Uterus (tissue), 4 donors: Measurements from ENCODE around the gene ZNF689. TPM values are rescaled to one million over a fixed set of nuclear protein-coding genes. Genes with fewer than 3 reads are reported as not detected.

ENCODE experiments used
- DNase-seq, 2 donors: peaks; one replicate each; pipeline ENCODE4 v3.0.0-alpha.2; 2019 to 2020
- H3K27ac ChIP-seq, 2 donors: fragments of 200-600 bp; sonication (generic); 1 replicate in 1 of 2; 2 replicates in 1 of 2; pipeline ENCODE4 v1.5.1; 2016 to 2018
- H3K27me3 ChIP-seq, 2 donors: fragments of 200-600 bp; sonication (generic); one replicate each; pipeline ENCODE4 v1.5.1; 2018 to 2019; ENCODE audit warnings: control low read depth in 1 of 2
- H3K36me3 ChIP-seq, 2 donors: fragments of 200-600 bp; sonication (generic); one replicate each; pipeline ENCODE4 v1.5.1; 2019; ENCODE audit warnings: control low read depth in 1 of 2
- H3K4me1 ChIP-seq, 2 donors: fragments of 200-600 bp; sonication (generic); one replicate each; pipeline ENCODE4 v1.5.1; 2018 to 2019; ENCODE audit warnings: control low read depth in 1 of 2
- H3K4me3 ChIP-seq, 2 donors: fragments of 200-600 bp; sonication (generic); 1 replicate in 1 of 2; 2 replicates in 1 of 2; pipeline ENCODE4 v1.5.1; 2018 to 2019; ENCODE audit warnings: mild to moderate bottlenecking in 1 of 2
- H3K9me3 ChIP-seq, 2 donors: fragments of 200-600 bp; sonication (generic); one replicate each; pipeline ENCODE4 v1.5.1; 2019; ENCODE audit warnings: control low read depth in 1 of 2
- POLR2A ChIP-seq, 2 donors: fragments of 450-650 bp; IDR thresholded peaks; one replicate each; pipeline ENCODE4 v1.6.1; 2016; ENCODE audit warnings: antibody characterized with exemption in 2 of 2, mild to moderate bottlenecking in 1 of 2, moderate library complexity in 1 of 2
- intact Hi-C: fragments of 100-400 bp; cut with DNase I; formaldehyde crosslinking; loops from one replicate; pipeline ENCODE4 v1.15.1; 2023; ENCODE audit warnings: low total_unique reads
- total RNA-seq, 4 donors: library from RNA; depleted of rRNA in 3 of 4; stranded (reverse); fragments of >200 nt in 3 of 4; gene quantifications; one replicate each; pipeline versions ENCODE4 v1.1.0 to v1.2.4, GENCODE V29; 2014 to 2023
- TF ChIP-seq, protein P1 (sequence below), 4 experiments: fragments of 200-600 bp in 2 of 4; fragments of 450-650 bp in 2 of 4; sonication (generic) in 2 of 4; IDR thresholded peaks; one replicate each; pipeline ENCODE4 v1.5.1; 2016 to 2019; ENCODE audit warnings: antibody characterized with exemption in 4 of 4, mild to moderate bottlenecking in 2 of 4, moderate library complexity in 1 of 4
- donor health status: DM: yes; HTN: yes; CAD: no.

Gene ZNF689
- total RNA-seq, 4 donors from 2014 or later, result 3.1 to 11.5 (median 7.0) TPM

DNA sequence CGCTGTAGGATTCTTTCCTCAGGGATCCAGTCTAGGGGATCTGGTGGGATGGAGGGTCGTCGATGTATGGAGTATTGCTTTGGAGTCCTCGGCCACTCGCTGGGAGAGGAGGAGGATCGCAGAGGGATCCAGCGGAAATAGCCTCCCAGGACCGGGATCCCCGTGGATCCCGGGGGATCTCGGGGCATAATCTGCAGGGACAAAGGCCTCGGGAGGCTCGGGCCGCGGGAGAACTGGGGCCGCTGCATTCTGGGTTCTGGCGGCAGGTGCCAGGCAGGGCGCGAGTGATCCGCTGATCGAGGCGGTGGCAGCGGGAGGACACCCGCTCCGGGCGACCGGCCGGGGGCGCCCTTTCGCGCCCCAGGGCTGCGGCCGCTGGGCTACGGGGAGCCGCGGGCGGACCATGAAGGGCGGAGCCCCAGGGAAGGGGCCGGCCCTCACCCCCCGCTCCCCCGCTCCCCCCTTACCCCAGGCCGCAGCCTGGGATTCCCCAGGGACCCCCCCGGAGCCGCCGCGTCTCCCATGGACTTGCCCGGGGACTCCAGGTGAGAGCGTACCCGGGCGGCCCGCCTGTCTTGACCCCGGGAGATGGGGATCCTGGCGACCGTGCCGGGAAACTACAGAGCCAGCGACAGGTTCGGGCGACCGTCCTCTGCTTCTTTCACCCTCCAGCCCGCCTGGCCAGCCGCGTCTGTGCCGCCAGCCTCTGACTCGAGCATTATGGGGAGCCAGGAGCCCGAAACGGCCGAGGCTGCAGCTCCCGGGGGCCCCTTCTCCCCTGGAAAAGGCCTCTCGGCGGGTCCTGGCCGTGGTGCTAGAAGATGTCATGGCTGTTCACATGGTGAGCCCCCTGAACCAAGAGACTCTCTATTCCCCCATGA, 41.2 kb upstream of the ZNF689 start:
- H3K9me3 ChIP-seq, result no peaks in the 10 kb centered on the region
- peaks cover 0 to 7% of the 10 kb centered on the region in 2 donors for H3K4me1 ChIP-seq
- H3K36me3 ChIP-seq, result no peaks in the 10 kb centered on the region
- no peaks in the 10 kb centered on the region for H3K27me3 ChIP-seq
- intact Hi-C loops, result no loop called here
- DNase-seq, result peak; percentile 60 to 68
- peak overlapping the region; percentile 94 to 95 for H3K27ac ChIP-seq
- no peak for TF ChIP-seq POLR2A (IDR thresholded peaks at IDR 0.05)
- TF ChIP-seq, protein P1, sequence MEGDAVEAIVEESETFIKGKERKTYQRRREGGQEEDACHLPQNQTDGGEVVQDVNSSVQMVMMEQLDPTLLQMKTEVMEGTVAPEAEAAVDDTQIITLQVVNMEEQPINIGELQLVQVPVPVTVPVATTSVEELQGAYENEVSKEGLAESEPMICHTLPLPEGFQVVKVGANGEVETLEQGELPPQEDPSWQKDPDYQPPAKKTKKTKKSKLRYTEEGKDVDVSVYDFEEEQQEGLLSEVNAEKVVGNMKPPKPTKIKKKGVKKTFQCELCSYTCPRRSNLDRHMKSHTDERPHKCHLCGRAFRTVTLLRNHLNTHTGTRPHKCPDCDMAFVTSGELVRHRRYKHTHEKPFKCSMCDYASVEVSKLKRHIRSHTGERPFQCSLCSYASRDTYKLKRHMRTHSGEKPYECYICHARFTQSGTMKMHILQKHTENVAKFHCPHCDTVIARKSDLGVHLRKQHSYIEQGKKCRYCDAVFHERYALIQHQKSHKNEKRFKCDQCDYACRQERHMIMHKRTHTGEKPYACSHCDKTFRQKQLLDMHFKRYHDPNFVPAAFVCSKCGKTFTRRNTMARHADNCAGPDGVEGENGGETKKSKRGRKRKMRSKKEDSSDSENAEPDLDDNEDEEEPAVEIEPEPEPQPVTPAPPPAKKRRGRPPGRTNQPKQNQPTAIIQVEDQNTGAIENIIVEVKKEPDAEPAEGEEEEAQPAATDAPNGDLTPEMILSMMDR (IDR thresholded peaks at IDR 0.05), result peak; percentile 29 to 63 (median 52)
- peak overlapping the region; percentile 77 to 83 for H3K4me3 ChIP-seq

DNA sequence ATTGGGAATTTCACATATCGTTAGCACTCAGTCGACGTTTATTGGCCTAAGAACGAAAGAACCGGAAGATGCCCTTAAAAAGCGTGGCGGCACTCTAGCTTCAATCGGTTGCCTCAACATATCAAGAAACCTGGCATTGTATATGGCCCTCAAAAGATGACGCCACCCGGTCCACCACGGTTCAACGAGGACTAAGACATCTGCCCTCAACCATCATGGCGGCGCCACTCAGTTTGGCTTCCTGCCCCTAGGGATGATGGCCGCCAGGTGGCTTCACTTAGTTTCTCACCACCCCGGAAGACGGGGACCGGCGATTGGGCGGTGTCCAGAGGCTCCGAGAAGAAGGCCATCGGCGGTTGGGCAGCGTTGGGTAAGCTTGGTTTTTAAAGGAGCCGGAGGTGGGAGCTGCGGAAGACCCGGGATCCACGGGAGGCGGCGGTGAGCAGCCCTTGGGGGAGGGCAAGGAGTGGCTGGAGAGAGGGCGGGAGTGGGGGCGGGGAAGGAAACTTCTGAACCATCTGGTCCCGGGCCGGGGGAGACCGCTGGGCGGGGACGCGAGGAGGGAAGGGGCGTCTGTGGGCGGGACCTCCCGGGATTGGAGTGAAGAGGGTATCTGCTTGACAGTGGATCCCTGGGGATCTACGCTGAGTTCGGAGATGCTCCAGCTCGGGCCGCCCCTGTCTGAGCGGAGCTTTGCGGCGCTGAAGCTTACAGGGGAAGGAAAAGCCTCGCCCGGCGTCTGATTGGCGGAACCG, 40.4 kb upstream of the ZNF689 start, which contains the start of gene PRR14:
Gene PRR14 (plus strand): TSS at position 592 of the 755 bp plus-strand sequence. CDS start 686 bp downstream, outside the sequence.
- Histone ChIP-seq H3K27ac (peak within 1 kb of the TSS; percentile 94 to 95), H3K4me1 (peaks cover 0 to 7% of the 10 kb centered on the region in 2 donors), H3K4me3 (peak within 1 kb of the TSS; percentile 77 to 83), H3K27me3 (no peaks in the 10 kb centered on the region), H3K36me3 (no peaks in the 10 kb centered on the region), H3K9me3 (no peaks in the 10 kb centered on the region)
- intact Hi-C loops, result no loop called here
- TF ChIP-seq, protein P1 (IDR thresholded peaks at IDR 0.05), result peak in 3 of 4 experiments; percentile 38 to 65 (median 42)
- TF ChIP-seq POLR2A (IDR thresholded peaks at IDR 0.05), result peak; percentile 31 to 54
- peak; percentile 100 for DNase-seq

DNA sequence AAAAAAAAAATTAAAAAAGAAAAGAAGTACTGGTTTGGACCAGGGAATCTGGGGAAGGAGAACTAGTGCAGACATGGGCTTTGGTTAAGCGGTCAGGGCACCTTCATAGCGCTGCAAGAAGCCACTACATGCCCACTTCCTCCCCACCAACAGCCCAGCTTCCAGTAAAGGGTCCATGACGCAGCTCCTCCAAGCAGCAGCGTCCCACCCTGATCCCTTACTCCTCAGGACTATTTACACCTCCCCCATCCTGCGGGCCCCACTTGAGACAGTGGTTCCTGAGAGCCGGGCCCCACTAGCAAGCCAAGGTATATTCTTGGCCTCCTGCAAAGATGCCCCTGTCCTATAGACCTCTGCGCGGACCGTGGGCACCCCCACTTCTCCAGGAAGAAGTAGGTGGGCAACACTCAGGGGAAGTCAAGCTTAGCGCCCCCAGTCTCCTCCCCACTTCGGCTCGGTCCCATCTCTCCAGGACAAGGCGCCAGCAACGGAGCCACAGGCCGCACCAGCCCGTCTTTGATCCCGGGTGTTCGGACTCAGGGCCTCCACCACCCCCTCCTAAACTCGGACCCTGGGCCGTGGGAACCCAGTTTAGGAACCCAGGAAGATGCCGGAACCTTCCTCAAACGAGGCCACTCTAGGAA, 39.7 kb upstream of the ZNF689 start:
- Histone ChIP-seq H3K9me3 (no peaks in the 10 kb centered on the region), H3K4me1 (peaks cover 0 to 7% of the 10 kb centered on the region in 2 donors), H3K36me3 (no peaks in the 10 kb centered on the region), H3K27me3 (no peaks in the 10 kb centered on the region), H3K4me3 (peak overlapping the region; percentile 47 to 77), H3K27ac (peak overlapping the region; percentile 91 to 95)
- no peak for TF ChIP-seq POLR2A (IDR thresholded peaks at IDR 0.05)
- TF ChIP-seq, protein P1 (IDR thresholded peaks at IDR 0.05), result no peak
- DNase-seq, result no peak
- intact Hi-C loops, result no loop called here

DNA sequence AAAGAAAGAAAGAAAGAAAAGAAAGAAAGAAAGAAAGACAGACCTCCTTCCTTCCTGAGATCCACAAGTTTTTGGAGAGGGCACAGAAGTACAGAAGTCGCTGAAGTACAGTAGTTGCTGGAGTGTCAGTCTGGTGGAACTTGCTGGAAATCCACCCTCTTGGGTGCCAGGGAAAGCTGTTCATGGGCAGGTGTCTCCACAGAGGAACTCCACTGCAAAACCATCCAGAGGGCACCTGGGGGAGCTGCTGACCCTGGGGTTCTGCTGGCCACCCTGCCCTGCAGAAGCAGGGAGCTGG, 37.0 kb upstream of the ZNF689 start:
- intact Hi-C loops, result no loop called here
- Histone ChIP-seq H3K36me3 (no peaks in the 10 kb centered on the region), H3K4me3 (no peak overlapping the region), H3K27me3 (no peaks in the 10 kb centered on the region), H3K9me3 (no peaks in the 10 kb centered on the region), H3K4me1 (peaks cover 0 to 7% of the 10 kb centered on the region in 2 donors), H3K27ac (no peak overlapping the region)
- TF ChIP-seq, protein P1 (IDR thresholded peaks at IDR 0.05), result no peak
- no peak for TF ChIP-seq POLR2A (IDR thresholded peaks at IDR 0.05)
- DNase-seq, result no peak
